H9 (cell line): ENCODE results near the gene GPR84. TPM values are rescaled to one million over a fixed set of nuclear protein-coding genes. Genes with fewer than 3 reads are reported as not detected.
A peak's percentile ranks its signal among the peaks of the same experiment; 100 is the strongest.

Source experiments
- DNase-seq: peaks from one replicate; pipeline ENCODE4 v3.0.0-alpha.2; 2017
- H2AFZ ChIP-seq: one replicate; pipeline ENCODE4 v1.6.1; 2013; ENCODE audit warnings: mild to moderate bottlenecking, low read length, control low read depth, moderate library complexity
- H2AK5ac ChIP-seq: 2 replicates; pipeline ENCODE4 v1.6.1; 2013; ENCODE audit warnings: low read length, control low read depth, mixed read lengths; ENCODE audit not compliant: insufficient read length
- H2BK120ac ChIP-seq: one replicate; pipeline ENCODE4 v1.6.1; 2013; ENCODE audit warnings: low read depth, mild to moderate bottlenecking, low read length, control low read depth, inconsistent platforms; ENCODE audit not compliant: poor library complexity, severe bottlenecking
- H2BK12ac ChIP-seq: 2 replicates; pipeline ENCODE4 v1.6.1; 2013; ENCODE audit warnings: low read length, control low read depth, mixed read lengths, low read depth; ENCODE audit not compliant: insufficient read length
- H2BK15ac ChIP-seq: 2 replicates; pipeline ENCODE4 v1.6.1; 2013; ENCODE audit warnings: low read depth, low read length, control low read depth
- H2BK20ac ChIP-seq: one replicate; pipeline ENCODE4 v1.6.1; 2013; ENCODE audit warnings: low read depth, mild to moderate bottlenecking, low read length, control low read depth, inconsistent platforms; ENCODE audit not compliant: poor library complexity, severe bottlenecking
- H2BK5ac ChIP-seq: 2 replicates; pipeline ENCODE4 v1.6.1; 2013; ENCODE audit warnings: low read length, control low read depth, mixed read lengths; ENCODE audit not compliant: insufficient read length
- H3K14ac ChIP-seq: 2 replicates; pipeline ENCODE4 v1.6.1; 2013; ENCODE audit warnings: low read length, control low read depth; ENCODE audit not compliant: insufficient read depth
- H3K18ac ChIP-seq: 2 replicates; pipeline ENCODE4 v1.6.1; 2013; ENCODE audit warnings: low read depth, mild to moderate bottlenecking, mixed read lengths, low read length, control low read depth; ENCODE audit not compliant: insufficient read length
- H3K23ac ChIP-seq: 2 replicates; pipeline ENCODE4 v1.6.1; 2013; ENCODE audit warnings: low read length, control low read depth, mixed read lengths, low read depth; ENCODE audit not compliant: insufficient read length
- H3K23me2 ChIP-seq: 2 replicates; pipeline ENCODE4 v1.6.1; 2013; ENCODE audit warnings: low read depth, mild to moderate bottlenecking, mixed read lengths, low read length, control low read depth; ENCODE audit not compliant: insufficient read length, poor library complexity, severe bottlenecking
- H3K27ac ChIP-seq: 2 replicates; pipeline ENCODE4 v1.5.1; 2013; ENCODE audit warnings: low read length, control low read depth, mixed read lengths, low read depth; ENCODE audit not compliant: insufficient read length
- H3K27me3 ChIP-seq: 2 replicates; pipeline ENCODE4 v1.6.1; 2013; ENCODE audit warnings: low read length, control low read depth, inconsistent platforms; ENCODE audit not compliant: insufficient read depth
- H3K4ac ChIP-seq: 2 replicates; pipeline ENCODE4 v1.6.1; 2013; ENCODE audit warnings: low read depth, mild to moderate bottlenecking, control low read depth, inconsistent platforms, low read length, moderate library complexity
- H3K4me1 ChIP-seq: 2 replicates; pipeline ENCODE4 v1.6.1; 2013; ENCODE audit warnings: low read length, control low read depth, inconsistent platforms; ENCODE audit not compliant: insufficient read depth
- H3K4me2 ChIP-seq: 2 replicates; pipeline ENCODE4 v1.6.1; 2013; ENCODE audit warnings: low read length, control low read depth, mixed read lengths; ENCODE audit not compliant: insufficient read length, insufficient read depth
- H3K56ac ChIP-seq: 2 replicates; pipeline ENCODE4 v1.6.1; 2013; ENCODE audit warnings: low read depth, mild to moderate bottlenecking, mixed read lengths, low read length, control low read depth; ENCODE audit not compliant: insufficient read length
- H3K79me1 ChIP-seq: 2 replicates; pipeline ENCODE4 v1.6.1; 2013; ENCODE audit warnings: low read depth, mild to moderate bottlenecking, moderate library complexity, low read length, control low read depth, inconsistent platforms; ENCODE audit not compliant: insufficient read depth, poor library complexity, severe bottlenecking
- H3K79me2 ChIP-seq: 2 replicates; pipeline ENCODE4 v1.6.1; 2013; ENCODE audit warnings: low read length, control low read depth, inconsistent platforms; ENCODE audit not compliant: insufficient read depth
- H3K9ac ChIP-seq: 2 replicates; pipeline ENCODE4 v1.6.1; 2013; ENCODE audit warnings: low read length, control low read depth, mixed read lengths; ENCODE audit not compliant: insufficient read length; ENCODE audit errors: extremely low read depth
- H3K9me3 ChIP-seq: one replicate; pipeline ENCODE4 v1.6.1; 2013; ENCODE audit warnings: low read depth, low read length, inconsistent platforms; ENCODE audit not compliant: control insufficient read depth
- H3T11ph ChIP-seq: one replicate; pipeline ENCODE4 v1.6.1; 2013; ENCODE audit warnings: mild to moderate bottlenecking, low read length, control low read depth, inconsistent platforms
- H4K20me1 ChIP-seq: one replicate; pipeline ENCODE4 v1.6.1; 2013; ENCODE audit not compliant: control insufficient read depth, insufficient read length, insufficient read depth
- H4K5ac ChIP-seq: 2 replicates; pipeline ENCODE4 v1.6.1; 2013; ENCODE audit warnings: low read depth, mild to moderate bottlenecking, mixed read lengths, low read length, control low read depth; ENCODE audit not compliant: insufficient read length
- H4K8ac ChIP-seq: replicated peaks from 2 replicates; pipeline ENCODE4 v1.6.1; 2013; ENCODE audit warnings: low read length, control low read depth, mixed read lengths, low read depth; ENCODE audit not compliant: insufficient read length
- H4K91ac ChIP-seq: 2 replicates; pipeline ENCODE4 v1.6.1; 2013; ENCODE audit warnings: low read depth, mild to moderate bottlenecking, moderate library complexity, mixed read lengths, low read length, control low read depth; ENCODE audit not compliant: insufficient read length
- H3K27ac Mint-ChIP-seq, 3 experiments: 2 replicates in 2 of 3; 3 replicates in 1 of 3; pipeline ENCODE4 v1.8.0; 2020 to 2021; ENCODE audit warnings: mixed read lengths in 3 of 3, mild to moderate bottlenecking in 1 of 3, moderate library complexity in 1 of 3
- H3K27me3 Mint-ChIP-seq: 2 replicates; pipeline ENCODE4 v1.8.0; 2021; ENCODE audit warnings: low read depth, mild to moderate bottlenecking, moderate library complexity, mixed read lengths
- H3K36me3 Mint-ChIP-seq, 3 experiments: 2 replicates in 2 of 3; 3 replicates in 1 of 3; pipeline ENCODE4 v1.8.0; 2020 to 2021; ENCODE audit warnings: low read depth in 3 of 3, mixed read lengths in 3 of 3; ENCODE audit not compliant: insufficient read depth in 1 of 3
- H3K4me1 Mint-ChIP-seq, 2 experiments: 2 replicates each; pipeline ENCODE4 v1.8.0; 2020; ENCODE audit warnings: mixed read lengths in 2 of 2
- H3K4me3 Mint-ChIP-seq, 2 experiments: 2 replicates in 1 of 2; 3 replicates in 1 of 2; pipeline ENCODE4 v1.8.0; 2020 to 2021; ENCODE audit warnings: mild to moderate bottlenecking in 2 of 2, mixed read lengths in 2 of 2, moderate library complexity in 1 of 2
- H3K9me3 Mint-ChIP-seq, 2 experiments: 2 replicates in 1 of 2; 3 replicates in 1 of 2; pipeline ENCODE4 v1.8.0; 2020; ENCODE audit warnings: mild to moderate bottlenecking in 2 of 2, mixed read lengths in 2 of 2, moderate library complexity in 1 of 2
- WGBS: extraction: QIAGEN DNeasy Blood & Tissue Kit; methylation state at CpG from one replicate; pipeline ENCODE4 v1.1.7; 2013; ENCODE audit warnings: missing lambda C conversion rate, low lambda C conversion rate, mixed read lengths; ENCODE audit not compliant: insufficient read length; ENCODE audit errors: extremely low coverage; 5-methylcytosine and 5-hydroxymethylcytosine counted together
- total RNA-seq: library from RNA; stranded (reverse); gene quantifications from 2 replicates; pipeline ENCODE4 v1.2.1, GENCODE V29; 2021
- TF ChIP-seq, protein P1 (sequence below): fragments of 200-600 bp; sonication (generic); conservative IDR thresholded peaks from 3 replicates; pipeline ENCODE4 v1.8.0; 2021; ENCODE audit warnings: antibody characterized with exemption, mild to moderate bottlenecking

GPR84 gene
- total RNA-seq, 1 experiment from 2014 or later, result not detected

DNA sequence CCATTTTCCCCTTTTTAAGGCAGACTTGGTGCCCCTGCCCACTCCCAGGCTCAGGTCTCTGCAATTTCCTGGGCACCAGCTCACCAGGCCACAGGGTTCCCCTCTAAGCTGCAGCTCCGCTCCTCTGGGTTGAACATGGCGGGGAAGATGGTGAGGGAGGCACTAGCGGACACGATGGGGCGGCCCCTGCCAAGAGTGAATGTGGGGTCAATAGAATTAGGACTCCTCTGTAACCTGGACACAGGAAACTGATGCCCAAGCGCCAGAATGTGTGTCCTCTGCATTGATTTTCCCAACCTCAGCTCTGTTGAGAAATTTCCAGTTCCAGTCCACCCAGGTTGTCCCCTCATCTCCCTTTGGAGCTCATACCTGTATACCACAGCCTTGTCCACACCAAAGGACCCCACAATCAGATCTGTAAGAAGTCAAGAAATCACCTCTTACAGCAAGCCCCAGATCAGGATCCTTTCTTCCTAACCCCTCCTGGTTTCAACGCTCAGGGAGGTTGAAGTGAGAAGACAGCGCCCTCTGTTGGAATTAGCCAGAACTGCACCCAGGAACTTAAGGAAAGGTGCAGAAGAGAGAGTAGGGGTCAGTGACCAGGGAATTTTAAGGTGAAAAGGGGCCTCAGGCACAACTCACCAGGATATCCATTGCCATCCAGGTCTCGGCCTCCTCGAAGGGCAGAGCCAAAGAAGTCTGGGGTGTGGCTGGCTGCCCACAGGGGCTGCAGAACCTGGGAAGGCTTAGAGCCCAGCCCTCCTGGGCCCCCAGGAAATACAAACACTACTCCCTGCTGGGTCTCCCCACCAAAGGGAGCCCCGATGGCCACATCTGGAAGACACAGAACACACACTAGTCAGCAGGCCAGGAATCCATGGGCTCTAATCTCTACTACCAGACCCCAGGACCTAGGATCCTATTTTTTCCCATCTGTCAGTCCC, 40.0 kb upstream of the GPR84 start:
- Histone ChIP-seq H2BK120ac (no peak overlapping the region), H4K20me1 (no peaks in the 10 kb centered on the region), H4K8ac (no peak overlapping the region), H3K18ac (no peak overlapping the region), H3K27ac (no peak overlapping the region), H2BK5ac (no peak overlapping the region), H4K5ac (no peak overlapping the region), H3K4me2 (no peak overlapping the region), H3T11ph (no peak overlapping the region), H3K9me3 (no peaks in the 10 kb centered on the region), H3K4ac (no peak overlapping the region), H3K23me2 (no peaks in the 10 kb centered on the region), H3K79me2 (no peaks in the 10 kb centered on the region), H2AK5ac (no peak overlapping the region), H3K79me1 (no peaks in the 10 kb centered on the region), H2BK12ac (no peak overlapping the region), H3K14ac (no peak overlapping the region), H4K91ac (no peak overlapping the region), H3K27me3 (no peaks in the 10 kb centered on the region), H3K56ac (no peak overlapping the region), H2BK20ac (no peak overlapping the region), H2BK15ac (no peak overlapping the region), H3K23ac (no peak overlapping the region), H3K4me1 (no peaks in the 10 kb centered on the region), H2AFZ (no peak overlapping the region), H3K9ac (no peak overlapping the region)
- H3K4me1 Mint-ChIP-seq, result peaks cover 3 to 7% of the 10 kb centered on the region in 2 experiments
- no peak overlapping the region for H3K27ac Mint-ChIP-seq
- peaks cover 11 to 30% (median 22%) of the 10 kb centered on the region in 3 experiments for H3K36me3 Mint-ChIP-seq
- H3K4me3 Mint-ChIP-seq, result no peak overlapping the region
- peaks cover 1% of the 10 kb centered on the region; the same call in 1 of the 2 replicates for H3K27me3 Mint-ChIP-seq
- TF ChIP-seq, protein P1, sequence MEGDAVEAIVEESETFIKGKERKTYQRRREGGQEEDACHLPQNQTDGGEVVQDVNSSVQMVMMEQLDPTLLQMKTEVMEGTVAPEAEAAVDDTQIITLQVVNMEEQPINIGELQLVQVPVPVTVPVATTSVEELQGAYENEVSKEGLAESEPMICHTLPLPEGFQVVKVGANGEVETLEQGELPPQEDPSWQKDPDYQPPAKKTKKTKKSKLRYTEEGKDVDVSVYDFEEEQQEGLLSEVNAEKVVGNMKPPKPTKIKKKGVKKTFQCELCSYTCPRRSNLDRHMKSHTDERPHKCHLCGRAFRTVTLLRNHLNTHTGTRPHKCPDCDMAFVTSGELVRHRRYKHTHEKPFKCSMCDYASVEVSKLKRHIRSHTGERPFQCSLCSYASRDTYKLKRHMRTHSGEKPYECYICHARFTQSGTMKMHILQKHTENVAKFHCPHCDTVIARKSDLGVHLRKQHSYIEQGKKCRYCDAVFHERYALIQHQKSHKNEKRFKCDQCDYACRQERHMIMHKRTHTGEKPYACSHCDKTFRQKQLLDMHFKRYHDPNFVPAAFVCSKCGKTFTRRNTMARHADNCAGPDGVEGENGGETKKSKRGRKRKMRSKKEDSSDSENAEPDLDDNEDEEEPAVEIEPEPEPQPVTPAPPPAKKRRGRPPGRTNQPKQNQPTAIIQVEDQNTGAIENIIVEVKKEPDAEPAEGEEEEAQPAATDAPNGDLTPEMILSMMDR, result peak; percentile 97
- no peaks in the 10 kb centered on the region for H3K9me3 Mint-ChIP-seq
- peak; percentile 84 for DNase-seq
- no CpG with 5 or more reads among the region's 11 CpGs for WGBS
